Measurements from ENCODE around the gene CCDC138. TPM values are rescaled to one million over a fixed set of nuclear protein-coding genes. Genes with fewer than 3 reads are reported as not detected.

CCDC138 gene
- total RNA-seq, 1 donor from 2014 or later: 10.6 TPM

GRCh38 chr2:108898315-108899082 lies 111.9 kb downstream of the CCDC138 start:
- H3K36me3 Mint-ChIP-seq (ENCODE audit: low read depth): no peaks in the 10 kb centered on the region
- ChIA-PET CTCF (no interaction called here), POLR2A (no interaction called here)
- no peak overlapping the region for H3K27ac Mint-ChIP-seq
- no peaks in the 10 kb centered on the region for H3K4me1 Mint-ChIP-seq
- no peak for TF ChIP-seq CTCF (IDR thresholded peaks at IDR 0.05)
- H3K27me3 Mint-ChIP-seq: peaks cover 3% of the 10 kb centered on the region
- DNase-seq: no peak
- H3K4me3 Mint-ChIP-seq: no peak overlapping the region
- no peak for ATAC-seq (ENCODE audit: low read depth)
- peaks cover 22% of the 10 kb centered on the region for H3K9me3 Mint-ChIP-seq
- intact Hi-C loops (cut with micrococcal nuclease): no loop called here

GRCh38 chr2:108904680-108905079 lies 118.1 kb downstream of the CCDC138 start:
- ChIA-PET CTCF (no interaction called here), POLR2A (no interaction called here)
- ATAC-seq (ENCODE audit: low read depth): no peak
- Mint-ChIP-seq H3K4me1 (no peaks in the 10 kb centered on the region), H3K36me3 (ENCODE audit: low read depth) (no peaks in the 10 kb centered on the region), H3K27me3 (peaks cover 3% of the 10 kb centered on the region), H3K27ac (no peak overlapping the region), H3K4me3 (no peak overlapping the region), H3K9me3 (peaks cover 13% of the 10 kb centered on the region)
- TF ChIP-seq CTCF (IDR thresholded peaks at IDR 0.05): no peak
- no peak for DNase-seq
- intact Hi-C loops (cut with micrococcal nuclease): no loop called here

- DNase-seq: no peak
- ATAC-seq (ENCODE audit: low read depth): no peak
- Mint-ChIP-seq H3K9me3 (peaks cover 11% of the 10 kb centered on the region), H3K4me3 (no peak overlapping the region), H3K4me1 (no peaks in the 10 kb centered on the region), H3K27ac (no peak overlapping the region), H3K27me3 (peaks cover 3% of the 10 kb centered on the region), H3K36me3 (ENCODE audit: low read depth) (no peaks in the 10 kb centered on the region)
- intact Hi-C loops (cut with micrococcal nuclease): no loop called here
- TF ChIP-seq CTCF (IDR thresholded peaks at IDR 0.05): no peak
- ChIA-PET POLR2A (no interaction called here), CTCF (no interaction called here)
Measured at GRCh38 chr2:108905176-108905575, 118.6 kb downstream of the CCDC138 start.

DNA sequence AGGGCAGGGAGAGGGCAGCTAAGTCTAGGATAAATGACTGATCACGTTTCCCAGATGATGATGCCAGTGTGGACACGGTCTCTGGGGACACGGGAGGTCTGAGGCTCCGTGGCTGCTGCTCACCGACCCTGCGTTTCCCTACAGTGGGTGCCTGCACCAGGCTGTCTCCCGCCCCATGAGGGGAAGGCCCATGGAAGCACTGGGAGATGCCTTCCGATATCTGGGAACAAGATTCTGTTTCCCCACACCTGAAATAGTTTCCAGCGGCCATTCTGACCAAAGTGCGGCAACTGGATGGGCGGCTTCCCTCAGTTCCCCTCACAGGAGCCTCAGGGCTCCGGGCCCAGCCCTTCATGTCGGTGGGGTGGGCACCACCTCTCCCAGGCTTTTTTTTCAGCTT lies 119.3 kb downstream of the CCDC138 start:
- no peaks in the 10 kb centered on the region for H3K4me1 Mint-ChIP-seq
- DNase-seq: no peak
- ChIA-PET POLR2A (no interaction called here), CTCF (no interaction called here)
- peaks cover 6% of the 10 kb centered on the region for H3K9me3 Mint-ChIP-seq
- intact Hi-C loops (cut with micrococcal nuclease): no loop called here
- TF ChIP-seq CTCF (IDR thresholded peaks at IDR 0.05): no peak
- ATAC-seq (ENCODE audit: low read depth): no peak
- no peak overlapping the region for H3K4me3 Mint-ChIP-seq
- H3K27ac Mint-ChIP-seq: no peak overlapping the region
- H3K36me3 Mint-ChIP-seq (ENCODE audit: low read depth): no peaks in the 10 kb centered on the region
- peaks cover 4% of the 10 kb centered on the region for H3K27me3 Mint-ChIP-seq

GRCh38 chr2:108906403-108907077 lies 120.0 kb downstream of the CCDC138 start:
- POLR2A ChIA-PET: no interaction called here
- H3K4me1 Mint-ChIP-seq: no peaks in the 10 kb centered on the region

More at GRCh38 chr2:108906403-108907077, 120.0 kb downstream of the CCDC138 start:
- no peak for DNase-seq
- no peak overlapping the region for H3K4me3 Mint-ChIP-seq
- no peak for ATAC-seq (ENCODE audit: low read depth)
- intact Hi-C loops (cut with micrococcal nuclease): no loop called here
- no peaks in the 10 kb centered on the region for H3K9me3 Mint-ChIP-seq
- H3K27ac Mint-ChIP-seq: no peak overlapping the region
- H3K36me3 Mint-ChIP-seq (ENCODE audit: low read depth): no peaks in the 10 kb centered on the region
- CTCF ChIA-PET: no interaction called here
- peaks cover 4% of the 10 kb centered on the region for H3K27me3 Mint-ChIP-seq
- no peak for TF ChIP-seq CTCF (IDR thresholded peaks at IDR 0.05)

Data from activated B cell treated with CpG ODN at 0.5 μM for 24 hours (primary cell).